WTC11 (cell line): ENCODE results near the gene SLC36A4. TPM values are rescaled to one million over a fixed set of nuclear protein-coding genes. Genes with fewer than 3 reads are reported as not detected.

ENCODE experiments used
- ATAC-seq: fragments of 200-7000 bp; cut with Tn5 transposase; 2 replicates; pipeline ENCODE4 v1.10.0; 2021; ENCODE audit warnings: mild to moderate bottlenecking, moderate library complexity
- CTCF ChIA-PET: fragments of 300-600 bp; sonication (Branson Sonifier 250); formaldehyde crosslinking; loops from one replicate; lab custom pipeline; 2021; ENCODE audit warnings: antibody characterized with exemption; lab: Charles Lee
- POLR2A ChIA-PET: fragments of 350-600 bp; sonication (Branson Sonifier 250); formaldehyde crosslinking; loops from one replicate; lab custom pipeline; 2021; ENCODE audit warnings: antibody characterized with exemption; lab: Charles Lee
- DNase-seq: peaks from one replicate; pipeline ENCODE4 v3.0.0; 2021; ENCODE audit warnings: low spot score
- H3K27ac Mint-ChIP-seq: 2 replicates; pipeline ENCODE4 v1.8.0; 2021; ENCODE audit warnings: mixed read lengths
- H3K27me3 Mint-ChIP-seq: 2 replicates; pipeline ENCODE4 v1.8.0; 2021; ENCODE audit warnings: low read depth, mild to moderate bottlenecking, moderate library complexity, mixed read lengths
- H3K36me3 Mint-ChIP-seq: 2 replicates; pipeline ENCODE4 v1.8.0; 2021; ENCODE audit warnings: mixed read lengths
- H3K4me1 Mint-ChIP-seq: 2 replicates; pipeline ENCODE4 v1.8.0; 2022; ENCODE audit warnings: mixed read lengths
- H3K4me3 Mint-ChIP-seq: 2 replicates; pipeline ENCODE4 v1.8.0; 2021; ENCODE audit warnings: mild to moderate bottlenecking, moderate library complexity, mixed read lengths
- H3K9me3 Mint-ChIP-seq: 2 replicates; pipeline ENCODE4 v1.8.0; 2021; ENCODE audit warnings: mixed read lengths
- AFF4 ChIP-seq: sonication (generic); formaldehyde crosslinking; IDR thresholded peaks from 2 replicates; pipeline ENCODE4 v1.8.1; 2023; ENCODE audit warnings: mild to moderate bottlenecking, missing genetic modification reagents, borderline replicate concordance
- ATF1 ChIP-seq: sonication (generic); formaldehyde crosslinking; IDR thresholded peaks from 2 replicates; pipeline ENCODE4 v1.8.1; 2023; ENCODE audit warnings: mild to moderate bottlenecking, moderate library complexity, missing genetic modification reagents
- CBFB ChIP-seq: sonication (generic); formaldehyde crosslinking; IDR thresholded peaks from 2 replicates; pipeline ENCODE4 v1.8.1; 2022; ENCODE audit warnings: mild to moderate bottlenecking, low read depth, missing genetic modification reagents
- CREB1 ChIP-seq: sonication (generic); formaldehyde crosslinking; IDR thresholded peaks from 2 replicates; pipeline ENCODE4 v1.8.0; 2023; ENCODE audit warnings: mild to moderate bottlenecking, missing genetic modification reagents
- CTCF ChIP-seq: fragments of 200-600 bp; IDR thresholded peaks from 2 replicates; pipeline ENCODE4 v1.8.0; 2022; ENCODE audit warnings: antibody characterized with exemption
- E2F1 ChIP-seq: sonication (generic); formaldehyde crosslinking; IDR thresholded peaks from 2 replicates; pipeline ENCODE4 v1.8.0; 2022; ENCODE audit warnings: mild to moderate bottlenecking, missing genetic modification reagents
- ELF4 ChIP-seq: sonication (generic); formaldehyde crosslinking; IDR thresholded peaks from 2 replicates; pipeline ENCODE4 v1.8.1; 2022; ENCODE audit warnings: low read depth, mild to moderate bottlenecking, moderate library complexity, missing genetic modification reagents
- EMX1 ChIP-seq: fragments of 250-450 bp; sonication (Bioruptor Pico); IDR thresholded peaks from 2 replicates; pipeline ENCODE4 v1.8.0; 2021; ENCODE audit warnings: mild to moderate bottlenecking
- ERG ChIP-seq: fragments of 250-450 bp; sonication (Bioruptor Pico); IDR thresholded peaks from 2 replicates; pipeline ENCODE4 v1.8.0; 2021; ENCODE audit warnings: mild to moderate bottlenecking
- ESRRA ChIP-seq: sonication (generic); formaldehyde crosslinking; IDR thresholded peaks from 2 replicates; pipeline ENCODE4 v1.8.1; 2022; ENCODE audit warnings: mild to moderate bottlenecking, missing genetic modification reagents, borderline replicate concordance
- GABPB1 ChIP-seq: sonication (generic); formaldehyde crosslinking; IDR thresholded peaks from 2 replicates; pipeline ENCODE4 v1.8.1; 2023; ENCODE audit warnings: mild to moderate bottlenecking, missing genetic modification reagents
- GRHL2 ChIP-seq: fragments of 250-450 bp; sonication (Bioruptor Pico); IDR thresholded peaks from 2 replicates; pipeline ENCODE4 v1.8.0; 2022; ENCODE audit warnings: mild to moderate bottlenecking, moderate library complexity; ENCODE audit not compliant: insufficient replicate concordance, severe bottlenecking
- GTF2I ChIP-seq: fragments of 250-450 bp; sonication (Bioruptor Pico); conservative IDR thresholded peaks from 2 replicates; pipeline ENCODE4 v1.4.0; 2021; ENCODE audit warnings: mild to moderate bottlenecking
- HMGA2 ChIP-seq: fragments of 250-450 bp; sonication (Bioruptor Pico); IDR thresholded peaks from 2 replicates; pipeline ENCODE4 v1.4.0; 2021; ENCODE audit warnings: mild to moderate bottlenecking, moderate library complexity
- IRF2 ChIP-seq: sonication (generic); formaldehyde crosslinking; IDR thresholded peaks from 2 replicates; pipeline ENCODE4 v1.8.0; 2022; ENCODE audit warnings: low read depth, missing genetic modification reagents, borderline replicate concordance
- JUN ChIP-seq: sonication (generic); formaldehyde crosslinking; IDR thresholded peaks from 2 replicates; pipeline ENCODE4 v1.8.0; 2023; ENCODE audit warnings: mild to moderate bottlenecking, missing genetic modification reagents
- MLX ChIP-seq: sonication (generic); formaldehyde crosslinking; IDR thresholded peaks from 2 replicates; pipeline ENCODE4 v1.8.1; 2023; ENCODE audit warnings: mild to moderate bottlenecking, missing genetic modification reagents, moderate library complexity
- NFATC4 ChIP-seq: fragments of 250-450 bp; sonication (Bioruptor Pico); IDR thresholded peaks from 2 replicates; pipeline ENCODE4 v1.9.0; 2021; ENCODE audit warnings: mild to moderate bottlenecking
- SMAD3 ChIP-seq: sonication (generic); formaldehyde crosslinking; IDR thresholded peaks from 2 replicates; pipeline ENCODE4 v1.8.0; 2022; ENCODE audit warnings: missing genetic modification reagents, mild to moderate bottlenecking, borderline replicate concordance
- SMAD4 ChIP-seq: sonication (generic); formaldehyde crosslinking; IDR thresholded peaks from 2 replicates; pipeline ENCODE4 v1.8.0; 2022; ENCODE audit warnings: mild to moderate bottlenecking, missing genetic modification reagents
- SOX15 ChIP-seq: fragments of 250-450 bp; sonication (Bioruptor Pico); IDR thresholded peaks from 2 replicates; pipeline ENCODE4 v1.9.0; 2021; ENCODE audit warnings: mild to moderate bottlenecking
- SP1 ChIP-seq: sonication (generic); formaldehyde crosslinking; conservative IDR thresholded peaks from 2 replicates; pipeline ENCODE4 v1.8.1; 2022; ENCODE audit warnings: missing genetic modification reagents
- TCF7 ChIP-seq: sonication (generic); formaldehyde crosslinking; IDR thresholded peaks from 2 replicates; pipeline ENCODE4 v1.8.0; 2022; ENCODE audit warnings: mild to moderate bottlenecking, low read depth, missing genetic modification reagents, moderate library complexity
- TEAD1 ChIP-seq: sonication (generic); formaldehyde crosslinking; IDR thresholded peaks from 2 replicates; pipeline ENCODE4 v1.8.0; 2022; ENCODE audit warnings: mild to moderate bottlenecking, missing genetic modification reagents
- ZBTB21 ChIP-seq: sonication (generic); formaldehyde crosslinking; IDR thresholded peaks from 2 replicates; pipeline ENCODE4 v1.8.1; 2023; ENCODE audit warnings: mild to moderate bottlenecking, missing genetic modification reagents, borderline replicate concordance
- ZNF219 ChIP-seq: sonication (generic); formaldehyde crosslinking; IDR thresholded peaks from 2 replicates; pipeline ENCODE4 v1.8.0; 2023; ENCODE audit warnings: missing genetic modification reagents, mild to moderate bottlenecking, borderline replicate concordance
- ZNF317 ChIP-seq: sonication (generic); formaldehyde crosslinking; IDR thresholded peaks from 2 replicates; pipeline ENCODE4 v1.8.1; 2023; ENCODE audit warnings: low read depth, mild to moderate bottlenecking, moderate library complexity, missing genetic modification reagents, borderline replicate concordance
- ZNF416 ChIP-seq: fragments of 250-450 bp; sonication (Bioruptor Pico); IDR thresholded peaks from 2 replicates; pipeline ENCODE4 v1.9.0; 2021; ENCODE audit warnings: mild to moderate bottlenecking, inconsistent platforms
- ZNF671 ChIP-seq: fragments of 250-450 bp; sonication (Bioruptor Pico); IDR thresholded peaks from 2 replicates; pipeline ENCODE4 v1.8.0; 2021; ENCODE audit warnings: mild to moderate bottlenecking
- total RNA-seq: library from RNA; stranded (reverse); gene quantifications from 3 replicates; pipeline ENCODE4 v1.2.3, GENCODE V29; 2021

Gene SLC36A4
- total RNA-seq, 1 experiment from 2014 or later: 27.9 TPM

- TF ChIP-seq AFF4 (CRISPR knock-in tag): no peak
- TF ChIP-seq ESRRA: no peak
- TF ChIP-seq ZNF317 (CRISPR knock-in tag): no peak
- no peak for TF ChIP-seq SMAD4 (CRISPR knock-in tag)
- no peak for TF ChIP-seq ATF1
- no peak for TF ChIP-seq CTCF
- TF ChIP-seq NFATC4 (CRISPR knock-in tag): peak; percentile 100
- TF ChIP-seq HMGA2: no peak
- no peak for TF ChIP-seq TCF7 (CRISPR knock-in tag)
- TF ChIP-seq ZNF219: no peak
- TF ChIP-seq GRHL2 (CRISPR knock-in tag): no peak
- peak; percentile 98 for TF ChIP-seq ZNF416 (CRISPR knock-in tag)
- TF ChIP-seq ZNF671 (CRISPR knock-in tag): peak; percentile 99
- no peak for TF ChIP-seq MLX (CRISPR knock-in tag)
Observed at GRCh38 chr11:93116641-93117441, 81.0 kb downstream of the SLC36A4 start (continued).

GRCh38 chr11:93114304-93114703, 83.5 kb downstream of the SLC36A4 start:
- no peak overlapping the region for H3K27ac Mint-ChIP-seq
- peaks cover 23% of the 10 kb centered on the region for H3K9me3 Mint-ChIP-seq
- H3K4me1 Mint-ChIP-seq: peaks cover 72% of the 10 kb centered on the region
- H3K36me3 Mint-ChIP-seq: peaks cover 16% of the 10 kb centered on the region
- no peak overlapping the region for H3K4me3 Mint-ChIP-seq
- no peak for ATAC-seq
- ChIA-PET CTCF (interaction anchor here (0.8 to 2.7 kb wide), 17 partner anchors 12 to 172 kb away, joined by 3 to 20 read pairs (median 4); partner anchors contain the start of gene MTNR1B), POLR2A (no interaction called here)
- no peak for TF ChIP-seq SMAD3 (CRISPR knock-in tag)
- TF ChIP-seq ELF4 (CRISPR knock-in tag): no peak
- no peak for TF ChIP-seq GTF2I
- TF ChIP-seq EMX1: no peak
- TF ChIP-seq CBFB (CRISPR knock-in tag): no peak
- no peak for TF ChIP-seq TCF7 (CRISPR knock-in tag)
- no peak for TF ChIP-seq ZBTB21 (CRISPR knock-in tag)
- no peak for TF ChIP-seq GRHL2 (CRISPR knock-in tag)
- no peak for TF ChIP-seq IRF2 (CRISPR knock-in tag)
- no peak for TF ChIP-seq GABPB1 (CRISPR knock-in tag)
- no peak for TF ChIP-seq E2F1 (CRISPR knock-in tag)
- TF ChIP-seq SOX15 (CRISPR knock-in tag): no peak
- no peak for TF ChIP-seq JUN (CRISPR knock-in tag)
- TF ChIP-seq ZNF671 (CRISPR knock-in tag): no peak
- no peak for TF ChIP-seq TEAD1
- no peak for TF ChIP-seq SP1 (CRISPR knock-in tag)
- no peak for TF ChIP-seq CREB1 (CRISPR knock-in tag)
- no peak for TF ChIP-seq ERG (CRISPR knock-in tag)
- no peak for DNase-seq
- H3K27me3 Mint-ChIP-seq: peaks cover 2% of the 10 kb centered on the region; the same call in 1 of the 2 replicates
